ENCODE data around the gene CSF3R. TPM values are rescaled to one million over a fixed set of nuclear protein-coding genes. Genes with fewer than 3 reads are reported as not detected.

Gene CSF3R
- total and polyA plus RNA-seq, 4 experiments from 2014 or later = 0.61 to 0.87 TPM; not detected in 2

DNA sequence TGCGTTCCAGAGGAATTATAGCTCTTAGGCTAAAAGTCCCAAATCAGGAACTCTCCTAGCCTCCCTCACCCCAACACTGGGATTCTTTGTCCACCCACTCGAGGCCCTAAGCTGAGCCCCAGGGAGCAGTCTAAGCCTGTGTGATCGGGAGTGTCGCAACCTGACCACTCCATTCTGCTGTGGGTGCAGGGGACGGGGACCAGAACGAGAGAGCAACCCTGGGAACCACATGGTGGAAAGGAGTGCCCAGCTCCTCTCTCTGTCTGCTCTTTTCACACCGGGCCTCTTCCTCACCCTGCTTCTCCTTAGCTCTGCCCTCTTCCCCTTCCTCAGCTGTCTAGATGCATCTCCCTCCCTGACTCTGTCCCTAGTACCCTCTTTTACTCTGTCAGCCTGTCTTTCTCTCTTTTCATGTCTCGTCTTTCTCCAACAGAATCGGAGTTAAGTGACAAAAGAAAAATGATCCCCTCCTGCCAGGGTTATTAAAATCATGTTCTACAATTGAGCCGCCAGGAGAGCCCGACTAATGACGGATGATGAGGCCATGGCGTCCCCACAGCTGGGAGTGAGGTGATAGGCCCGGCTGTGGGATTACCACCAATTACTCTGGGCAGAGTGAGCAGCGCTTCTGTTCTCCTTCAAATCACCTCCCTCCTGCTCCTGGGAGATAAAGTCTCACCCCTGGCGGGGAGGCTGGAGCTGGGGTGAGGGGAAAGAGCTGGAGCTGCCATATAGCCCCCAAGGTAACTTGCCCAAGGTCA, 34.5 kb upstream of the CSF3R start:
- no peak overlapping the region for H3K4me3 ChIP-seq (ENCODE audit: low read length in 2 of 2)
- Mint-ChIP-seq H3K36me3 (no peaks in the 10 kb centered on the region), H3K4me1 (no peaks in the 10 kb centered on the region), H3K9me3 (no peaks in the 10 kb centered on the region), H3K4me3 (no peak overlapping the region), H3K27me3 (peaks cover 0 to 2% of the 10 kb centered on the region in 2 donors), H3K27ac (no peak overlapping the region)
- ChIA-PET POLR2A (ENCODE audit: partially characterized antibody) (no interaction called here), CTCF (ENCODE audit: partially characterized antibody) (interaction anchor here (0.6 to 2.8 kb wide), 14 partner anchors 11 to 920 kb away, joined by 3 to 21 read pairs (median 4); partner anchors contain the start of gene CSF3R)
- H3K36me3 ChIP-seq (ENCODE audit: insufficient read depth, low read length) = no peaks in the 10 kb centered on the region
- H3K9me3 ChIP-seq (ENCODE audit: control insufficient read depth in 1 of 2, low read length in 2 of 2) = no peaks in the 10 kb centered on the region
- intact Hi-C loops (cut with micrococcal nuclease) = no loop called here
- no peaks in the 10 kb centered on the region for H3K4me1 ChIP-seq (ENCODE audit: insufficient read depth, low read length)
- no peaks in the 10 kb centered on the region for H3K27me3 ChIP-seq (ENCODE audit: insufficient read depth, low read length)
- no peak overlapping the region for H3K27ac ChIP-seq (ENCODE audit: low read depth, low read length)
- DNase-seq = no peak

DNA sequence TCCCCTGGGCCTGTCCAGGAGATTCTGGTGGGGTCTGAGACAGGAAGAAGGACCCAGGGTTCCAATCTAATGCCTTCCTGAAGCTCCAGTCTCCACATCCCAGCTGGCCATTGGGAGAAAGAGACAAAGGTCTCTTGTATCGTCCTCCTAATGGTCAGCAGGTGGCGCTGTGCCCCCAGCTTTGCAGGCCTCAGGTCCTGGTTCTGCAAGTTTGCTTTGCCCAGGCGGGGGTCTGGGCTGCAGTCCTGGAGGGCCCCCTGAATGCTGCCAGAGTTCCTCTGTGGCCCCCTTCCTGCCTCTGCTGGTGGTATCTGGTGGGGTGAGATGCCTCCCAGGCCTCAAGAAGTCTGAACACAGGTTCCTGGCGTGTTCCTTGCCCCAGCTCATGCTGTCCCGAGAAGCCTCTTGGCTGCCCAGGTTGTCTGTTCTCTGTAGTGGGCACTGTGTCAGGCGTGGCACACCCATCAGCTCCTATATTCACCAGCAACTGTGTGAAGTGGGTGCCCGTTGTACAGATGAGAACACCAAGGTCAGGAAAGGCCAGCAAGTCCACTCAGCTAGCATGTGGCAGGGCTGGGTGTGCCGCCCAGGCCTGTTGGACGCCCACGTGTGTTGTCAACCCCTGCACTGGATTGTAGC, 33.8 kb upstream of the CSF3R start:
- Histone ChIP-seq H3K27ac (ENCODE audit: low read depth, low read length) (no peak overlapping the region), H3K27me3 (ENCODE audit: insufficient read depth, low read length) (no peaks in the 10 kb centered on the region), H3K9me3 (ENCODE audit: control insufficient read depth in 1 of 2, low read length in 2 of 2) (no peaks in the 10 kb centered on the region), H3K4me1 (ENCODE audit: insufficient read depth, low read length) (no peaks in the 10 kb centered on the region), H3K4me3 (ENCODE audit: low read length in 2 of 2) (no peak overlapping the region), H3K36me3 (ENCODE audit: insufficient read depth, low read length) (no peaks in the 10 kb centered on the region)
- Mint-ChIP-seq H3K4me1 (no peaks in the 10 kb centered on the region), H3K27ac (no peak overlapping the region), H3K4me3 (no peak overlapping the region), H3K9me3 (no peaks in the 10 kb centered on the region), H3K27me3 (peaks cover 0 to 2% of the 10 kb centered on the region in 2 donors), H3K36me3 (no peaks in the 10 kb centered on the region)
- peak in 4 of 5 donors; percentile 11 to 28 (median 12) for DNase-seq
- ChIA-PET CTCF (ENCODE audit: partially characterized antibody) (interaction anchor here (0.5 to 2.8 kb wide), 17 partner anchors 8 to 921 kb away, joined by 3 to 21 read pairs (median 4); partner anchors contain the start of gene CSF3R), POLR2A (ENCODE audit: partially characterized antibody) (no interaction called here)
- intact Hi-C loops (cut with micrococcal nuclease) = no loop called here

DNA sequence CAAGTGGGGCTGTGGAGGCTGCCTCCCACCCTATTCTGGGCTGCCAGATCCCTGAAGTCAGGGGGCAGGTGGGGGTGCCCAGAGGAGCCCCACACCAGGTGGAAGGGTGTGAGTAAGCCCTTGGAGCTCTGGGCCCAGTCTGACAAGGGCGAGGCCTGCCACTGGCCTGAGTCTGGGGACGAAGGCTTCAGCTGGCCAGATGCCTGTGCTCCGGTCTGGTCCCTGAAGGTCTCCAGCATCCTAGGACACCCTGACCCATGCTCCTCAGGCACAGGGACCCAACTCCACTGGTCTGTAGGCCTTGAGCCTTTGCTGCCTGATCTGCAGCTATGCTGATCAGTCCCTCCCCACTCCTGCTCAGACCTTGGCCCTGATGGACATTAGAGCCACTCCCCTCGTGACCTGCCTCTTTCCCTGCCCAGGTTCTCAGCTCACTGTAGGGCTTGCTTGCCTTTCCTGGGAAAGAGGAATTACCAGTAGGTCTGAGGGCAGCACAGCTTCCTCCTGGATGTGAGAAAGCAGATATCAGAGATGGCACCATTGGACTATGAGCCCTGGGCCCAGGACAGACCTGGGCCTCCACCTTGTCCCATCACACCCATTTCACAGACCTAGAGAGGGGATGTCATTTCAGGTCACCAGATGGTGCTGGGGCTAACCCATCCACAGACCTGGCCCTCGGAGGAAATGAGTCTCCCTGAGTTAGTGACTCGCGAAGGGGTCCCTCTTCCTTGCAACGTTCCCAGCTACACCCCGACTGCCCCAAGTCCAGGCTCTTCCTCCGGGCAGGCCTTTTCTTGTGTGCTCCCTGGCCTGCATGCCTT, 32.8 kb upstream of the CSF3R start:
- DNase-seq = no peak
- H3K4me3 Mint-ChIP-seq = no peak overlapping the region
- H3K36me3 Mint-ChIP-seq = no peaks in the 10 kb centered on the region
- H3K36me3 ChIP-seq (ENCODE audit: insufficient read depth, low read length) = no peaks in the 10 kb centered on the region
- H3K27ac Mint-ChIP-seq = peak overlapping the region in 1 of 7 donors; percentile 29
- no peaks in the 10 kb centered on the region for H3K9me3 ChIP-seq (ENCODE audit: control insufficient read depth in 1 of 2, low read length in 2 of 2)
- H3K27ac ChIP-seq (ENCODE audit: low read depth, low read length) = no peak overlapping the region
- H3K27me3 Mint-ChIP-seq = peaks cover 0 to 2% of the 10 kb centered on the region in 2 donors
- H3K4me3 ChIP-seq (ENCODE audit: low read length in 2 of 2) = no peak overlapping the region
- no peaks in the 10 kb centered on the region for H3K27me3 ChIP-seq (ENCODE audit: insufficient read depth, low read length)
- H3K9me3 Mint-ChIP-seq = no peaks in the 10 kb centered on the region
- intact Hi-C loops (cut with micrococcal nuclease) = no loop called here
- H3K4me1 ChIP-seq (ENCODE audit: insufficient read depth, low read length) = no peaks in the 10 kb centered on the region
- ChIA-PET CTCF (ENCODE audit: partially characterized antibody) (interaction anchor here (1.0 to 2.8 kb wide), 11 partner anchors 9 to 922 kb away, joined by 3 to 21 read pairs (median 6); no protein-coding TSS in a partner anchor), POLR2A (ENCODE audit: partially characterized antibody) (no interaction called here)
- no peaks in the 10 kb centered on the region for H3K4me1 Mint-ChIP-seq

DNA sequence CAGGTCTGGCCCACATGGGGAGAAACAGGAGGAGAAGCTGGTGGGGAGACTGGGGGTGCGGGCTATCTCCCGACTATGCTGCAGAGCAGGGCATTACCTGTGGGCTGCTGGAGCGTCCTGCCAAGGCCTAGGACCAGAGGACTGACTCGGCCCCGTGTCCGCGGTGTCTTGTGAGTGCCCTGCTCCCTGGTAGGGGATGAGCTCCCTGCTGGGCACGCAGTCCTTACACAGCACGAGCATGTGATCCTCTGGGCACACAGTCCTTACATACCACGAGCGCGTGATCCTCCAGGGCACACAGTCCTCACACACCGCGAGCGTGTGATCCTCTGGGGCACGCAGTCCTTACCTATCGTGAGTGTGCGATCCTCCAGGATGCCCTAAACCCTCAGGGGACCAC, 31.8 kb upstream of the CSF3R start:
- no peaks in the 10 kb centered on the region for H3K9me3 ChIP-seq (ENCODE audit: control insufficient read depth in 1 of 2, low read length in 2 of 2)
- Mint-ChIP-seq H3K4me3 (no peak overlapping the region), H3K9me3 (no peaks in the 10 kb centered on the region), H3K36me3 (no peaks in the 10 kb centered on the region), H3K27ac (no peak overlapping the region), H3K27me3 (peaks cover 5% of the 10 kb centered on the region in 2 donors), H3K4me1 (no peaks in the 10 kb centered on the region)
- no peaks in the 10 kb centered on the region for H3K27me3 ChIP-seq (ENCODE audit: insufficient read depth, low read length)
- intact Hi-C loops (cut with micrococcal nuclease) = no loop called here
- no peak overlapping the region for H3K27ac ChIP-seq (ENCODE audit: low read depth, low read length)
- H3K4me3 ChIP-seq (ENCODE audit: low read length in 2 of 2) = no peak overlapping the region
- CTCF ChIA-PET (ENCODE audit: partially characterized antibody) = interaction anchor here (2.4 to 2.8 kb wide), 2 partner anchors 8 to 10 kb away, joined by 8 to 21 read pairs; no protein-coding TSS in a partner anchor
- no peaks in the 10 kb centered on the region for H3K4me1 ChIP-seq (ENCODE audit: insufficient read depth, low read length)
- no peak for DNase-seq
- no peaks in the 10 kb centered on the region for H3K36me3 ChIP-seq (ENCODE audit: insufficient read depth, low read length)
- POLR2A ChIA-PET (ENCODE audit: partially characterized antibody) = no interaction called here

DNA sequence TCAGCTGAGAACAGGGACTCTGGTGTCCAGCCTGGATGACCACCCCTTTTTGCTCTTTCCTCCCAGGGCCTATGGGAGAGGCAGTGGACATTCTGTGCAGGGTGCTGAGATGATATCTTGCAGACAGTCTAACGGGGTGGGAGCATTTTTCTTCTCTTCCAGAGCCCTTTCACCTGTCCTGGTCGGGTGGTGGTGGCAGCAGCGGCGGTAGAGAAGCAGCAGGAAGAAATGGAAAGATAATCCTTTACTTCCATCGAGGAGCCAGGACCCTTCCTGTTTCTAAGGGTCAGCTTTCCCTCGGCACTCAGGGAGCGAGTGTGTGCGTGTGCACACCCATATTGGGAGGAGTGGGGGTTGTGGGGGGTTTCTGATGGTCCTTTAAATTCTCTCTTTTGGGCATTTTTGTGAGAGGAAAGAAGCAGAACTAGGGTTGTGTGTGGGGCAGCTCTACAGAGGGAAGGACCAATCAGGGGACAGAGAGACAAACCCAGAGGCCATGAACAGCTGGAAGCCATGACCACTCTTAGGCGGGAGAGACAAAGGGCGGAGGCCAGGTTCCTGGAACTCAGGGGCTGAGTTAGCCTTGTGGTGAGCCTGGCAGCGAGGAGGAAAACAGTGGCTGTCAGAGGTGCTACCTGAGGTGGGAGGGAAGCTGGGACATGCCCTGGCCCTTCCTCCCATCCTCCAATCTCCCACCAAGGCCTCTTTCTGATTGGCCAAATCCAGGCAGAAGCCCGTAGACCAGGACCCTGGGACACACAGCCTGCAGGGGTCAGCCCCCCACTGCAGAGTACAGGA, 31.2 kb upstream of the CSF3R start:
- CTCF ChIA-PET (ENCODE audit: partially characterized antibody) = interaction anchor here (2.4 to 2.8 kb wide), 2 partner anchors 8 to 11 kb away, joined by 8 to 21 read pairs; no protein-coding TSS in a partner anchor
- Histone ChIP-seq H3K4me3 (ENCODE audit: low read length in 2 of 2) (no peak overlapping the region), H3K27ac (ENCODE audit: low read depth, low read length) (no peak overlapping the region), H3K4me1 (ENCODE audit: insufficient read depth, low read length) (no peaks in the 10 kb centered on the region), H3K36me3 (ENCODE audit: insufficient read depth, low read length) (no peaks in the 10 kb centered on the region), H3K27me3 (ENCODE audit: insufficient read depth, low read length) (no peaks in the 10 kb centered on the region), H3K9me3 (ENCODE audit: control insufficient read depth in 1 of 2, low read length in 2 of 2) (no peaks in the 10 kb centered on the region)
- POLR2A ChIA-PET (ENCODE audit: partially characterized antibody) = no interaction called here
- Mint-ChIP-seq H3K27ac (no peak overlapping the region), H3K27me3 (peaks cover 5% of the 10 kb centered on the region in 2 donors), H3K36me3 (no peaks in the 10 kb centered on the region), H3K9me3 (no peaks in the 10 kb centered on the region), H3K4me3 (peak overlapping the region in 1 of 8 donors; percentile 31), H3K4me1 (no peaks in the 10 kb centered on the region)
- DNase-seq = no peak
- intact Hi-C loops (cut with micrococcal nuclease) = no loop called here

DNA sequence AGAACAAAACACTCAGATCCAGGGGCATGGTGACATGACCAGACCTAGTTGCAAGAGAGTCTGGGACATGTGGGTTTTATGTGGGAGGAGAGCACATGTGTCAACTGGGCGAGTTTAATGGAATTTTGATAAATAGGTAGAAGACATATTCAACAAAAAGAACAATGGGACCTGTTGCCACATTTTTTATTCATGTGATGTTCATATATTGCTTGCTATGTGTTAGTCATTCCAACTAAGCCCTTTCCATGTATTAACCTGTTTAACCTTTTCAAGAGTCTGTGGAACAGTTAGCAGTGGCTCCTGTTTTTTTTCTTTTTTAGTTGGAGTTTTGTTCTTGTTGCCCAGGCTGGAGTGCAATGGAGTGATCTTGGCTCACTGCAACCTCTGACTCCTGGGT, 30.1 kb upstream of the CSF3R start:
- ChIA-PET CTCF (ENCODE audit: partially characterized antibody) (no interaction called here), POLR2A (ENCODE audit: partially characterized antibody) (no interaction called here)
- Histone ChIP-seq H3K27me3 (ENCODE audit: insufficient read depth, low read length) (no peaks in the 10 kb centered on the region), H3K4me1 (ENCODE audit: insufficient read depth, low read length) (no peaks in the 10 kb centered on the region), H3K9me3 (ENCODE audit: control insufficient read depth in 1 of 2, low read length in 2 of 2) (no peaks in the 10 kb centered on the region), H3K4me3 (ENCODE audit: low read length in 2 of 2) (no peak overlapping the region), H3K27ac (ENCODE audit: low read depth, low read length) (no peak overlapping the region), H3K36me3 (ENCODE audit: insufficient read depth, low read length) (no peaks in the 10 kb centered on the region)
- no peaks in the 10 kb centered on the region for H3K36me3 Mint-ChIP-seq
- H3K27ac Mint-ChIP-seq = no peak overlapping the region
- H3K27me3 Mint-ChIP-seq = peaks cover 5 to 7% of the 10 kb centered on the region in 2 donors
- no peaks in the 10 kb centered on the region for H3K4me1 Mint-ChIP-seq
- no peaks in the 10 kb centered on the region for H3K9me3 Mint-ChIP-seq
- intact Hi-C loops (cut with micrococcal nuclease) = no loop called here
- no peak for DNase-seq
- no peak overlapping the region for H3K4me3 Mint-ChIP-seq

Data from CD4-positive, alpha-beta memory T cell (primary cell).